HG03460 (cell line): Measurements from ENCODE around the gene NCAPG.

Experiments used
- ATAC-seq: cut with Tn5 transposase; IDR thresholded peaks from one replicate; pipeline ENCODE4 v1.9.1; 2021; ENCODE audit not compliant: unreplicated experiment

Gene NCAPG

GRCh38 chr4:17810260-17811077, at the start of gene NCAPG, which contains the start of gene DCAF16:
Gene NCAPG, plus strand, starts transcription at chr4:17810979. Its CDS starts 99 bp downstream, at chr4:17811078.
Gene DCAF16, minus strand, starts transcription at chr4:17810757. Its CDS starts 6,616 bp downstream, at chr4:17804141.
- ATAC-seq: peak; percentile 90

- ATAC-seq: no peak
Measured at GRCh38 chr4:17761062-17761461, 49.7 kb upstream of the NCAPG start.

GRCh38 chr4:17762726-17763125, 48.1 kb upstream of the NCAPG start:
- no peak for ATAC-seq

GRCh38 chr4:17763416-17763815, 47.4 kb upstream of the NCAPG start:
- no peak for ATAC-seq

- ATAC-seq: no peak
Measured at GRCh38 chr4:17763931-17764330, 46.8 kb upstream of the NCAPG start.

GRCh38 chr4:17765514-17766286, 45.1 kb upstream of the NCAPG start:
- ATAC-seq: no peak

- no peak for ATAC-seq
Measured at GRCh38 chr4:17766826-17767458, 43.8 kb upstream of the NCAPG start.

GRCh38 chr4:17769406-17770174, 41.2 kb upstream of the NCAPG start:
- no peak for ATAC-seq

- no peak for ATAC-seq
Measured at GRCh38 chr4:17770845-17771244, 39.9 kb upstream of the NCAPG start.

GRCh38 chr4:17771284-17771908, 39.4 kb upstream of the NCAPG start:
- ATAC-seq: no peak

- no peak for ATAC-seq
Measured at GRCh38 chr4:17773135-17773698, 37.6 kb upstream of the NCAPG start.

GRCh38 chr4:17778431-17778830, 32.3 kb upstream of the NCAPG start:
- ATAC-seq: no peak

GRCh38 chr4:17780501-17781299, 30.1 kb upstream of the NCAPG start:
- no peak for ATAC-seq

- no peak for ATAC-seq
Measured at GRCh38 chr4:17781300-17782287, 29.2 kb upstream of the NCAPG start, which contains the start of gene FAM184B. Gene FAM184B, minus strand, starts transcription at chr4:17781621. Its CDS starts 322 bp downstream, at chr4:17781299.

- no peak for ATAC-seq
Measured at GRCh38 chr4:17785858-17786257, 24.9 kb upstream of the NCAPG start.

GRCh38 chr4:17786567-17786966, 24.2 kb upstream of the NCAPG start:
- peak; percentile 56 for ATAC-seq

- ATAC-seq: no peak
Measured at GRCh38 chr4:17787315-17787714, 23.5 kb upstream of the NCAPG start.

GRCh38 chr4:17788956-17789355, 21.8 kb upstream of the NCAPG start:
- no peak for ATAC-seq
